ENCODE measurements around the gene CACNA1C. TPM values are rescaled to one million over a fixed set of nuclear protein-coding genes. Genes with fewer than 3 reads are reported as not detected.

CACNA1C gene
- polyA plus RNA-seq, 1 of the 3 experiments (the other 2 are of a cell fraction): 1.5 TPM

DNA sequence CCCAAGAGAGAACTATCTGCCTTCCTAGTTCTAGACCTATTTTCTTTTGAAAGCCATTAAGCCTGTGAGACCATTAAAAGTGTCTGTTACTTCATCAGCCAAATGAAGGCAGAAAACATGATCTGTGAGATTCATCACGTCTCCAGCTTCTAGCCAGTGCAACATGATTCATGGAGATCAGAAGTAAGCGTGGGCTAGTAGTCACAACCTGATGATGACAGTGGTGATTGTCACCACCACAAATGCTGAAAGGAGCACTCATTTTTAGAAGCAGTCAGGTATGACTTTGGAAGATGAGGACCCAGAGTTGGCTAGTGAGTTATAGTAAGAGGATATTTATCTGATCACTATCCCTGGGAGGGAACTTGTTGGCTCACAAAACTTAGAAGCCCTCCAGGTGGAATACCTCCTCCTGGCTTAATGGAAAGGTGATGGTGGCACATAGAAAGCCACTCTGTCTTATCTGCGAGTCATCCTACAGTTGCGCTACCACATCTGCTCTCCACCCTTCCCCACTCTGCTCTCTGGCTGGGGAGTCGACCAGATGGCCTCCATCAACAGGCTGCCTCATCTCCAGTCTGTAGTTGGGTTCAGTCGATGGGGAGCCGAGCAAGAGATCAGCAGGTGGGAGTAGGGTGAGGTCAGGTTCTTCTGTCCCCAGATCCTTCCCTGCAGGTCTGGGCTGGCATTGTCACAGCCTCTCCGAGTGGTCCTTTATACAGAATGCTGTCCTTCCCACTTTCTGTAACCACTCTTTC is 424.4 kb downstream of the CACNA1C start:
- 47% methylated on average over 8 of the region's 8 CpGs for WGBS (ENCODE audit: low lambda C conversion rate)

GRCh38 chr12:2479851-2480535 is 427.2 kb downstream of the CACNA1C start:
- Histone ChIP-seq H3K4me1 (ENCODE audit: control insufficient read depth in 1 of 2, insufficient read depth in 2 of 2, low read depth in 1 of 2, low read length in 1 of 2) (no peaks in the 10 kb centered on the region; a peak in 1 of 4 replicates), H2AFZ (ENCODE audit: low read depth) (no peak overlapping the region), H3K79me2 (ENCODE audit: insufficient read depth) (no peaks in the 10 kb centered on the region), H3K9ac (no peak overlapping the region), H3K4me3 (ENCODE audit: low read depth in 2 of 2, low read length in 1 of 2) (no peak overlapping the region), H3K9me2 (no peaks in the 10 kb centered on the region), H3K27me3 (ENCODE audit: insufficient read depth) (no peaks in the 10 kb centered on the region), H4K20me1 (ENCODE audit: insufficient read depth) (no peaks in the 10 kb centered on the region), H3K4me2 (no peak overlapping the region), H3K36me3 (replicated peaks in 1 of 2; ENCODE audit: control insufficient read depth in 1 of 2, insufficient read depth in 2 of 2, low read length in 1 of 2) (no peaks in the 10 kb centered on the region), H3F3A (replicated peaks; ENCODE audit: insufficient read depth) (no peaks in the 10 kb centered on the region), H3K27ac (ENCODE audit: low read depth in 2 of 2, low read length in 1 of 2) (no peak overlapping the region), H3K9me3 (no peaks in the 10 kb centered on the region)
- DNase-seq: no peak
- WGBS (ENCODE audit: low lambda C conversion rate): 38% methylated on average over 13 of the region's 13 CpGs
- ChIA-PET CTCF (interaction anchor here (0.6 kb wide), 1 partner anchor 458 kb away, joined by 3 read pairs; no protein-coding TSS in a partner anchor), POLR2A (no interaction called here)
- no peak for TF ChIP-seq USF1 (IDR thresholded peaks at IDR 0.05; ENCODE audit: borderline replicate concordance, low read depth)
- no peak for TF ChIP-seq MEF2A (IDR thresholded peaks at IDR 0.05; ENCODE audit: borderline replicate concordance, low read depth)
- TF ChIP-seq, protein P1, sequence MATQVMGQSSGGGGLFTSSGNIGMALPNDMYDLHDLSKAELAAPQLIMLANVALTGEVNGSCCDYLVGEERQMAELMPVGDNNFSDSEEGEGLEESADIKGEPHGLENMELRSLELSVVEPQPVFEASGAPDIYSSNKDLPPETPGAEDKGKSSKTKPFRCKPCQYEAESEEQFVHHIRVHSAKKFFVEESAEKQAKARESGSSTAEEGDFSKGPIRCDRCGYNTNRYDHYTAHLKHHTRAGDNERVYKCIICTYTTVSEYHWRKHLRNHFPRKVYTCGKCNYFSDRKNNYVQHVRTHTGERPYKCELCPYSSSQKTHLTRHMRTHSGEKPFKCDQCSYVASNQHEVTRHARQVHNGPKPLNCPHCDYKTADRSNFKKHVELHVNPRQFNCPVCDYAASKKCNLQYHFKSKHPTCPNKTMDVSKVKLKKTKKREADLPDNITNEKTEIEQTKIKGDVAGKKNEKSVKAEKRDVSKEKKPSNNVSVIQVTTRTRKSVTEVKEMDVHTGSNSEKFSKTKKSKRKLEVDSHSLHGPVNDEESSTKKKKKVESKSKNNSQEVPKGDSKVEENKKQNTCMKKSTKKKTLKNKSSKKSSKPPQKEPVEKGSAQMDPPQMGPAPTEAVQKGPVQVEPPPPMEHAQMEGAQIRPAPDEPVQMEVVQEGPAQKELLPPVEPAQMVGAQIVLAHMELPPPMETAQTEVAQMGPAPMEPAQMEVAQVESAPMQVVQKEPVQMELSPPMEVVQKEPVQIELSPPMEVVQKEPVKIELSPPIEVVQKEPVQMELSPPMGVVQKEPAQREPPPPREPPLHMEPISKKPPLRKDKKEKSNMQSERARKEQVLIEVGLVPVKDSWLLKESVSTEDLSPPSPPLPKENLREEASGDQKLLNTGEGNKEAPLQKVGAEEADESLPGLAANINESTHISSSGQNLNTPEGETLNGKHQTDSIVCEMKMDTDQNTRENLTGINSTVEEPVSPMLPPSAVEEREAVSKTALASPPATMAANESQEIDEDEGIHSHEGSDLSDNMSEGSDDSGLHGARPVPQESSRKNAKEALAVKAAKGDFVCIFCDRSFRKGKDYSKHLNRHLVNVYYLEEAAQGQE (IDR thresholded peaks at IDR 0.05; ENCODE audit: low read depth, low read length): no peak
- TF ChIP-seq YY1 (IDR thresholded peaks at IDR 0.05; ENCODE audit: low read depth): no peak
- no peak for TF ChIP-seq GABPA (IDR thresholded peaks at IDR 0.05; ENCODE audit: low read depth)
- TF ChIP-seq GATA2 (CRISPR knock-in tag; IDR thresholded peaks at IDR 0.05): no peak
- no peak for TF ChIP-seq NFIC (IDR thresholded peaks at IDR 0.05; ENCODE audit: borderline replicate concordance)
- TF ChIP-seq IRF3 (IDR thresholded peaks at IDR 0.05; ENCODE audit: low read depth, low read length): no peak
- no peak for TF ChIP-seq JUND (IDR thresholded peaks at IDR 0.05)

More for the DNA sequence above, 424.4 kb downstream of the CACNA1C start:
- no peaks in the 10 kb centered on the region for H3F3A ChIP-seq (replicated peaks; ENCODE audit: insufficient read depth)
- H3K4me3 ChIP-seq (ENCODE audit: low read depth in 2 of 2, low read length in 1 of 2): no peak overlapping the region
- H3K27ac ChIP-seq (ENCODE audit: low read depth in 2 of 2, low read length in 1 of 2): no peak overlapping the region
- H2AFZ ChIP-seq (ENCODE audit: low read depth): no peak overlapping the region
- no peaks in the 10 kb centered on the region for H3K9me3 ChIP-seq
- POLR2A ChIA-PET: no interaction called here
- H3K4me1 ChIP-seq (ENCODE audit: control insufficient read depth in 1 of 2, insufficient read depth in 2 of 2, low read depth in 1 of 2, low read length in 1 of 2): no peaks in the 10 kb centered on the region; a peak in 1 of 4 replicates
- H3K27me3 ChIP-seq (ENCODE audit: insufficient read depth): no peaks in the 10 kb centered on the region
- H3K4me2 ChIP-seq: no peak overlapping the region
- DNase-seq: no peak
- no peak for TF ChIP-seq NFIC (IDR thresholded peaks at IDR 0.05; ENCODE audit: borderline replicate concordance)
- TF ChIP-seq RFX5 (IDR thresholded peaks at IDR 0.05; ENCODE audit: low read length): no peak
- TF ChIP-seq FOSL2 (IDR thresholded peaks at IDR 0.05; ENCODE audit: borderline replicate concordance, low read depth): no peak
- no peak for TF ChIP-seq ELF1 (IDR thresholded peaks at IDR 0.05)
- TF ChIP-seq JUND (IDR thresholded peaks at IDR 0.05): no peak
- no peak for TF ChIP-seq IRF3 (IDR thresholded peaks at IDR 0.05; ENCODE audit: low read depth, low read length)
- CTCF ChIA-PET: no interaction called here
- no peaks in the 10 kb centered on the region for H3K9me2 ChIP-seq
- no peaks in the 10 kb centered on the region for H4K20me1 ChIP-seq (ENCODE audit: insufficient read depth)
- H3K36me3 ChIP-seq (replicated peaks in 1 of 2; ENCODE audit: control insufficient read depth in 1 of 2, insufficient read depth in 2 of 2, low read length in 1 of 2): no peaks in the 10 kb centered on the region
- H3K79me2 ChIP-seq (ENCODE audit: insufficient read depth): no peaks in the 10 kb centered on the region
- H3K9ac ChIP-seq: no peak overlapping the region
